Aorta (tissue), 5 donors: Measurements from ENCODE around the gene NME9. TPM values are rescaled to one million over a fixed set of nuclear protein-coding genes. Genes with fewer than 3 reads are reported as not detected.

Source experiments
- ATAC-seq: fragments of 200-7000 bp; cut with Tn5 transposase; one replicate; pipeline ENCODE4 v1.9.1; 2022; ENCODE audit warnings: moderate library complexity; ENCODE audit not compliant: low FRiP score
- DNase-seq, 2 donors: peaks; one replicate each; pipeline ENCODE4 v3.0.0-alpha.2; 2020
- H3K27ac ChIP-seq, 2 donors: one replicate each; pipeline ENCODE4 v1.5.1; 2013; ENCODE audit warnings: low read length in 2 of 2, mild to moderate bottlenecking in 2 of 2, moderate library complexity in 2 of 2, control low read depth in 1 of 2, inconsistent platforms in 1 of 2, low read depth in 1 of 2
- H3K27me3 ChIP-seq, 2 donors: one replicate each; pipeline ENCODE4 v1.6.1; 2013; ENCODE audit warnings: control low read depth in 1 of 2, low read length in 1 of 2, mild to moderate bottlenecking in 1 of 2, moderate library complexity in 1 of 2; ENCODE audit not compliant: insufficient read depth in 2 of 2, control insufficient read depth in 1 of 2
- H3K36me3 ChIP-seq, 2 donors: one replicate each; pipeline ENCODE4 v1.6.1; 2013; ENCODE audit warnings: control low read depth in 1 of 2, low read length in 1 of 2, mild to moderate bottlenecking in 1 of 2; ENCODE audit not compliant: insufficient read depth in 2 of 2, control insufficient read depth in 1 of 2
- H3K4me1 ChIP-seq, 2 donors: one replicate each; pipeline ENCODE4 v1.6.1; 2013; ENCODE audit warnings: low read length in 2 of 2, control low read depth in 1 of 2, mild to moderate bottlenecking in 1 of 2, moderate library complexity in 1 of 2; ENCODE audit not compliant: insufficient read depth in 2 of 2, control insufficient read depth in 1 of 2
- H3K4me3 ChIP-seq, 2 donors: one replicate each; pipeline ENCODE4 v1.5.1; 2013; ENCODE audit warnings: low read length in 2 of 2, control low read depth in 1 of 2, mild to moderate bottlenecking in 1 of 2
- H3K9me3 ChIP-seq: one replicate; pipeline ENCODE4 v1.6.1; 2013; ENCODE audit warnings: mild to moderate bottlenecking, low read length; ENCODE audit not compliant: control insufficient read depth
- WGBS, 2 donors: extraction: QIAGEN DNeasy Blood & Tissue Kit; methylation state at CpG; one replicate each; pipeline ENCODE4 v1.1.7; 2013; 5-methylcytosine and 5-hydroxymethylcytosine counted together
- intact Hi-C, 2 donors: fragments of 100-400 bp; cut with DNase I; formaldehyde crosslinking; loops; one replicate each; pipeline versions ENCODE4 v1.14.2 to v1.15.0; 2022
- polyA plus RNA-seq, 2 donors: library from polyadenylated mRNA; stranded (reverse); fragments of 200-250 nt; gene quantifications; one replicate each; pipeline ENCODE4 v1.2.3, GENCODE V29; 2013
- total RNA-seq, 2 donors: library from RNA; stranded (reverse); fragmentation: NEBNext Ultra II Directional; extraction: Animal tissue kit (Norgen Biotek cat#: 25700); gene quantifications; one replicate each; pipeline ENCODE4 v1.2.1, GENCODE V29; 2021
- donor health status: healthy with polysubstance abuse.
- donor health status: Bipolar disorder and iron deficiency.
- donor health status: DM: no; HTN: no; CAD: no.
- donor health status: DM: no; HTN: no; CAD: no.
- donor health status: DM: yes; HTN: yes; CAD: no.

NME9 gene
- total and polyA plus RNA-seq, 4 donors: 0.41 to 0.93 TPM; not detected in 2

DNA sequence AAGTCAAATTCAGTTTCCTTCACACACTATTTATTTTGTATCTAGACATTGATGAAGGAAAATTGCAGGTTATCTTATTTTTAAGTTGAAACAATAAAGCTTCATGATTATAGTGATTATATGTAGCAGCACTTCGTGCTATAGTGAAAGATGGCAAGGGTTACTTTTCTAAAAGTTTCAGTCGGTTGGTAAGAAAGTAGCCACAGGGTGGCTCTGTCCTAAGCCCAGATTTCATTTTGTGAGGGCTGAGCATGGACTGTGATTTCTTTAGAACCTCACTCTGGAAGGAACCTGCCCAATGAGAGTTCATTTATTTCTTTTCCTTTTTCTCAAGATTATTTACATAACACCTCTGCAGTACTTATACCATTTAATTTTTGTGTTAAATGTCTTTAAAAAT is 66.5 kb downstream of the NME9 start:
- Histone ChIP-seq H3K27ac (no peak overlapping the region), H3K4me1 (no peaks in the 10 kb centered on the region), H3K27me3 (no peaks in the 10 kb centered on the region), H3K36me3 (peaks cover 0 to 1% of the 10 kb centered on the region in 2 donors), H3K9me3 (no peaks in the 10 kb centered on the region), H3K4me3 (no peak overlapping the region)
- intact Hi-C loops: no loop called here
- 31 to 35% methylated on average over 2 of the region's 2 CpGs for WGBS, 2 donors
- DNase-seq (no peak), ATAC-seq (no peak)

DNA sequence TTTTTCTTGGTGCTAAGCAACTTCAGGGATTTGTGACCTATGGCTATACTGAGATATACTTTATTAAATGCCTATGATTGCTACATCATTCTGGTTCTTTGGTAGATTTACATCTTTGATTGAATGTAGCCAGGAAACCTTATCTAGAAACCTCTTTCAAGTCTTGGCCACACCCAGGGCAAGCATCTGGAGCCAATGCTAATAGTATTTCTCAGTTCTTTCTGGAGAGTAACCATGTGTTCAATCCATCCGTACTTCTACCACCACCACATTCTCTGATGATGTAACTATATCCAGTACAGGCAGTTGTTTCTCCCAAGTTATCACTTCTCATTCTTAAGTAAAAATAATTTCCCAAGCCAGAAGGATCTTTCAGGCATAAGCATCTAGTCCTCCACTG is 69.0 kb downstream of the NME9 start:
- H3K36me3 ChIP-seq: no peaks in the 10 kb centered on the region
- no peak overlapping the region for H3K4me3 ChIP-seq
- no peaks in the 10 kb centered on the region for H3K27me3 ChIP-seq
- H3K27ac ChIP-seq: no peak overlapping the region
- WGBS, 2 donors: 49 to 54% methylated on average over 1 of the region's 1 CpG
- ATAC-seq: no peak
- DNase-seq: no peak
- intact Hi-C loops: no loop called here
- no peaks in the 10 kb centered on the region for H3K9me3 ChIP-seq
- no peaks in the 10 kb centered on the region for H3K4me1 ChIP-seq

DNA sequence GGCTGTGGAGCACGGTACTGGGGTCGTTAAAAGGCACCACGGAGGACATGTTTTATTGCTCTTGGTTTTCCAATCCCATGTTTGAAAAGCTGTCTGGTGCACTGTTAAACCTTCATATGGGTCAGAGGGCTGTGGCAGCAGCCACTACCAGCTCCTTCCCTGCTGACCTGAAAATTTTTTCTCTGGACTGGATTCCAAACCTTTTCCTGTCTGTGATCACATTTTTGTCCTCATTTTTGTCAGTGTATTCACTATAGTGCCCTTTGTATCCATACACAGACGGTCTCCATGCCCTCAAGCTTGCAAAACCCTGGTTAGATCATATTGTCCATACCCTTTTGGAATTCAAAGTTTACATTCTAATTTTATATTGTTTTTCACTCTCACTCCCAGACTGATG is 70.5 kb downstream of the NME9 start:
- intact Hi-C loops: no loop called here
- 85 to 90% methylated on average over 4 of the region's 4 CpGs for WGBS, 2 donors
- no peak overlapping the region for H3K27ac ChIP-seq
- no peaks in the 10 kb centered on the region for H3K4me1 ChIP-seq
- H3K36me3 ChIP-seq: no peaks in the 10 kb centered on the region
- no peaks in the 10 kb centered on the region for H3K27me3 ChIP-seq
- DNase-seq (no peak), ATAC-seq (no peak)
- H3K9me3 ChIP-seq: no peaks in the 10 kb centered on the region
- H3K4me3 ChIP-seq: no peak overlapping the region

DNA sequence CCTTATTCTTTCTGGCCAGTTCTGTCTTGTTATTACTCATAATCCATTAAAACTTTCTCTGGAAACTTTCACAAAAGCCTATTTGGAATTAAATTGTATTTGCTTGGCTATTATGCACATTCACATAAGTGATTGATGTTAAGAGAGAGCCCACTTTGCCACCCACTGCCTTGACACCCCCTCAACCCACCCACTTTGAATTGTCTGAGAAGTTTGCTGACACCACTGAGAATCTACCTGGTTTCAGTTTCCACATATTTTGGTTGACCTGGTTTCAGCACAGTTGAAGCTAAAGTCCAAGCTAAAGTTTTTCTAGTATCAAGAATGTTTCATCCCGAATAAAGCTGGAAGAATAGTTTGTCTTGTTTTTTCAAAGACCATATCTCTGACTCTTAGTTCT is 71.7 kb downstream of the NME9 start:
- H3K4me1 ChIP-seq: no peaks in the 10 kb centered on the region
- intact Hi-C loops: no loop called here
- H3K9me3 ChIP-seq: no peaks in the 10 kb centered on the region
- H3K27ac ChIP-seq: no peak overlapping the region
- no peak for ATAC-seq
- no peak for DNase-seq
- no peaks in the 10 kb centered on the region for H3K27me3 ChIP-seq
- H3K36me3 ChIP-seq: no peaks in the 10 kb centered on the region
- 77 to 83% methylated on average over 1 of the region's 1 CpG for WGBS, 2 donors
- no peak overlapping the region for H3K4me3 ChIP-seq

DNA sequence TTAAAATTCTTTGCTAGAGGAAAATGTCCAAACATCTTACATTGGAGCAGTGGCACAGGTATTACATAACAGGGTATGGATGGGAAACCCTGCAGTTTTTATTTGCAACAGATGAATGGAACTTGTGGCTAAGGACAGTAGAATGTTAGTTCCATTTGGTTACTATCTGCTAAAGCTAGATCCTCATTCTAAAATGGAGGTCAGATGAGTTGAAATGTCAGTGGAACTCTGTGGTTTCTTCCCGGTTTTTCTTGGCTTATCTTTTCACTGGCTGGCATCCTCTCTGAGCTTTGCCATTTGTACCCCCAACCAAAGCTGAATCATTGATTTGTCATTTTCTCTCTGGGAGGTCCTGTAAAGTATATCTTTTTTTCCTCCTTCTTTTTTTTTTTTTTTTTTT is 73.6 kb downstream of the NME9 start:
- Histone ChIP-seq H3K27me3 (no peaks in the 10 kb centered on the region), H3K36me3 (no peaks in the 10 kb centered on the region), H3K4me1 (no peaks in the 10 kb centered on the region), H3K27ac (no peak overlapping the region), H3K4me3 (no peak overlapping the region), H3K9me3 (no peaks in the 10 kb centered on the region)
- 91 to 95% methylated on average over 1 of the region's 1 CpG for WGBS, 2 donors
- ATAC-seq (no peak), DNase-seq (no peak)
- intact Hi-C loops: no loop called here

DNA sequence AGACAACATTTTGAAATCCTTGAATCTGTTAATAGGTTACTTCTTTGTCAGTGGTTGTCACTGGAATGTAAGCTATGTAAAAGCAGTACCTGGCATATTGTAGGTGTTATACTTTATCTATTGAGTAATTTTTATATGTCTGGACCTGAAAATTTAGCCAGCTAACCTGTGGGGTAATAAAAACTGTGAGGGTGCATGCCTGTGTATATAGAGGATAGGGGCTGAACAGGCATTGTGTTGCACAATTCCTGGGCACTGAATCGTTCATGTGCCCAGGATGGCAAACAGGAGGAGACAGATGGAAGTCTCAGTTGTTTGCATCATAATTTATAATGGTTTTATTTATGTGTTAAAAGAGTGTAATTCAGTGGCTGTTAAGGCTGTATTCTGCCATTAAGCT is 75.4 kb downstream of the NME9 start:
- no peaks in the 10 kb centered on the region for H3K9me3 ChIP-seq
- ATAC-seq (no peak), DNase-seq (no peak)
- no peak overlapping the region for H3K27ac ChIP-seq
- no peak overlapping the region for H3K4me3 ChIP-seq
- no peaks in the 10 kb centered on the region for H3K36me3 ChIP-seq
- 64 to 74% methylated on average over 1 of the region's 1 CpG for WGBS, 2 donors
- intact Hi-C loops: no loop called here
- no peaks in the 10 kb centered on the region for H3K4me1 ChIP-seq
- no peaks in the 10 kb centered on the region for H3K27me3 ChIP-seq

DNA sequence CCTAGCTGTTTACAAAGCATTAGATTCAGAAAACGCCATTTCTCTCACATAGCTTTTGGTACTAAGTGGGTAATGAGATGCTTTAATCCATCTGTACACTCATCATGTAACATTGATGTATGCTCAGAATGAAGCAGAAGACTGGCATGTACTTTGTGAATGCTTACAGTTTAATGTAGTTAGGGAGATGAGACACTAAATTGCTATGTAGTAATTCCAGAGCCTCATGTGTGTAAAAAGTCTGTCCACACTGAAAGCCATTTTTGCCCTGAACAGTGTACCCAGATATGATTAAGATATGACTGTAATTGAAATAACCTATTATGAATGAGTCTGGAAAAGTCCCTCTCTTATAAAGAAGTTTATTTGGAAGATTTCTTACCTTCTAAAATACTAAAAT is 76.0 kb downstream of the NME9 start:
- intact Hi-C loops: no loop called here
- H3K27ac ChIP-seq: no peak overlapping the region
- no peaks in the 10 kb centered on the region for H3K36me3 ChIP-seq
- H3K9me3 ChIP-seq: no peaks in the 10 kb centered on the region
- H3K27me3 ChIP-seq: no peaks in the 10 kb centered on the region
- H3K4me3 ChIP-seq: no peak overlapping the region
- WGBS, 2 donors: 83 to 92% methylated on average over 1 of the region's 1 CpG
- H3K4me1 ChIP-seq: no peaks in the 10 kb centered on the region
- no peak for DNase-seq
- ATAC-seq: no peak

Other genes starting within 250 kb of the NME9 start
- 10 to 100 TPM; 19.0 to 48.3 TPM for gene DZIP1L, start 214.2 kb downstream of the NME9 start, total RNA-seq
- gene DZIP1L, start 214.2 kb downstream of the NME9 start, polyA plus RNA-seq: 10 to 100 TPM in 1 of 2 donors, 1 to 10 TPM in 1; 1.3 to 17.8 TPM
- gene A4GNT, start 197.5 kb downstream of the NME9 start, total RNA-seq: not detected
- gene A4GNT, start 197.5 kb downstream of the NME9 start, polyA plus RNA-seq: not detected
- gene DBR1, start 154.9 kb downstream of the NME9 start, total RNA-seq: 10 to 100 TPM; 11.1 to 15.3 TPM
- gene DBR1, start 154.9 kb downstream of the NME9 start, polyA plus RNA-seq: 1 to 10 TPM; 5.5 to 9.9 TPM
- 10 to 100 TPM; 52.6 to 59.7 TPM for gene ARMC8, start 142.6 kb downstream of the NME9 start, total RNA-seq
- gene ARMC8, start 142.6 kb downstream of the NME9 start, polyA plus RNA-seq: 10 to 100 TPM; 18.2 to 30.4 TPM
- gene MRAS, start 18.7 kb upstream of the NME9 start, total RNA-seq: 10 to 100 TPM; 46.3 to 68.1 TPM
- gene MRAS, start 18.7 kb upstream of the NME9 start, polyA plus RNA-seq: 10 to 100 TPM; 22.8 to 33.6 TPM
- 1 to 10 TPM; 1.0 to 2.7 TPM for gene ESYT3, start 104.8 kb upstream of the NME9 start, total RNA-seq
- under 1 TPM; 0.38 to 0.72 TPM for gene ESYT3, start 104.8 kb upstream of the NME9 start, polyA plus RNA-seq